ENCODE measurements around the gene HS3ST3B1.

GRCh38 chr17:14376666-14377065 is 75.8 kb downstream of the HS3ST3B1 start:
- TF ChIP-seq, protein P1, sequence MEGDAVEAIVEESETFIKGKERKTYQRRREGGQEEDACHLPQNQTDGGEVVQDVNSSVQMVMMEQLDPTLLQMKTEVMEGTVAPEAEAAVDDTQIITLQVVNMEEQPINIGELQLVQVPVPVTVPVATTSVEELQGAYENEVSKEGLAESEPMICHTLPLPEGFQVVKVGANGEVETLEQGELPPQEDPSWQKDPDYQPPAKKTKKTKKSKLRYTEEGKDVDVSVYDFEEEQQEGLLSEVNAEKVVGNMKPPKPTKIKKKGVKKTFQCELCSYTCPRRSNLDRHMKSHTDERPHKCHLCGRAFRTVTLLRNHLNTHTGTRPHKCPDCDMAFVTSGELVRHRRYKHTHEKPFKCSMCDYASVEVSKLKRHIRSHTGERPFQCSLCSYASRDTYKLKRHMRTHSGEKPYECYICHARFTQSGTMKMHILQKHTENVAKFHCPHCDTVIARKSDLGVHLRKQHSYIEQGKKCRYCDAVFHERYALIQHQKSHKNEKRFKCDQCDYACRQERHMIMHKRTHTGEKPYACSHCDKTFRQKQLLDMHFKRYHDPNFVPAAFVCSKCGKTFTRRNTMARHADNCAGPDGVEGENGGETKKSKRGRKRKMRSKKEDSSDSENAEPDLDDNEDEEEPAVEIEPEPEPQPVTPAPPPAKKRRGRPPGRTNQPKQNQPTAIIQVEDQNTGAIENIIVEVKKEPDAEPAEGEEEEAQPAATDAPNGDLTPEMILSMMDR (IDR thresholded peaks at IDR 0.05): no peak
- no peak for TF ChIP-seq POLR2A (IDR thresholded peaks at IDR 0.05)
